Ovary (tissue), 9 donors: ENCODE results near the gene RPL36. TPM values are rescaled to one million over a fixed set of nuclear protein-coding genes. Genes with fewer than 3 reads are reported as not detected.

Experiments
- DNase-seq, 5 donors: peaks; one replicate each; pipeline ENCODE4 v3.0.0-alpha.2; 2019 to 2020
- H3K27ac ChIP-seq, 2 donors: fragments of 200-600 bp; one replicate each; pipeline versions ENCODE4 v1.5.1 to v1.8.0; 2019 to 2022
- H3K27me3 ChIP-seq: fragments of 200-600 bp; one replicate; pipeline ENCODE4 v1.8.0; 2022
- H3K36me3 ChIP-seq: fragments of 200-600 bp; sonication (generic); one replicate; pipeline ENCODE4 v1.5.1; 2019
- H3K4me1 ChIP-seq: one replicate; pipeline ENCODE4 v1.8.1; 2013; ENCODE audit warnings: mild to moderate bottlenecking, moderate library complexity; ENCODE audit not compliant: insufficient read depth
- H3K4me3 ChIP-seq: fragments of 200-600 bp; sonication (generic); one replicate; pipeline ENCODE4 v1.5.1; 2017
- H3K9me3 ChIP-seq, 2 donors: fragments of 200-600 bp in 1 of 2; sonication (generic) in 1 of 2; one replicate each; pipeline versions ENCODE4 v1.5.1 to v1.8.1; 2013 to 2019; ENCODE audit warnings: mild to moderate bottlenecking in 1 of 2, moderate library complexity in 1 of 2
- EP300 ChIP-seq: sonication (generic); formaldehyde crosslinking; IDR thresholded peaks from one replicate; pipeline ENCODE4 v1.6.1; 2017; ENCODE audit warnings: antibody characterized with exemption
- POLR2A ChIP-seq: fragments of 450-650 bp; IDR thresholded peaks from one replicate; pipeline ENCODE4 v1.6.1; 2017; ENCODE audit warnings: antibody characterized with exemption, mild to moderate bottlenecking, moderate library complexity
- WGBS, 3 donors: extraction: QIAGEN DNeasy Blood & Tissue Kit in 1 of 3; methylation state at CpG; one replicate each; pipeline versions ENCODE4 v1.1.5 to v1.1.7; 2013 to 2017; 5-methylcytosine and 5-hydroxymethylcytosine counted together
- intact Hi-C, 4 donors: fragments of 100-400 bp; cut with DNase I; formaldehyde crosslinking; loops; one replicate each; pipeline versions ENCODE4 v1.11.0 to v1.15.1; 2022 to 2023
- polyA plus RNA-seq, 2 donors: library from polyadenylated mRNA; stranded (reverse); fragments of 200-250 nt in 1 of 2; fragments of 350-450 nt in 1 of 2; fragmentation: Illumina TruSeq in 1 of 2; extraction: RNeasy Lipid Tissue Mini Kit (QIAGEN cat#74804) in 1 of 2; gene quantifications; one replicate each; pipeline ENCODE4 v1.2.3, GENCODE V29; 2013 to 2014
- total RNA-seq, 7 donors: library from RNA; depleted of rRNA in 2 of 7; stranded (reverse); fragments of >200 nt in 2 of 7; fragmentation: NEBNext Ultra II Directional in 3 of 7; extraction: Animal tissue kit (Norgen Biotek cat#: 25700) in 3 of 7; gene quantifications; one replicate each; pipeline versions ENCODE4 v1.1.0 to v1.2.4, GENCODE V29; 2016 to 2023
- TF ChIP-seq, protein P1 (sequence below), 3 donors: fragments of 450-650 bp in 2 of 3; fragments of 200-600 bp in 1 of 3; IDR thresholded peaks; one replicate each; pipeline versions ENCODE4 v1.5.1 to v1.8.0; 2016 to 2022; ENCODE audit warnings: antibody characterized with exemption in 3 of 3, mild to moderate bottlenecking in 1 of 3
- donor health status: DM: no; HTN: no; CAD: no; lungs with moderate emphysema.
- donor health status: DM: no; HTN: no; CAD: no.
- donor health status: Bipolar disorder and iron deficiency.
- donor health status: DM: yes; HTN: yes; CAD: no.
- donor health status: DM: no; HTN: no; CAD: no.
- donor health status: DM: yes; HTN: yes; CAD: no.

The RPL36 gene
- total and polyA plus RNA-seq, 9 donors, result 318 to 2,904 (median 1,897) TPM

DNA sequence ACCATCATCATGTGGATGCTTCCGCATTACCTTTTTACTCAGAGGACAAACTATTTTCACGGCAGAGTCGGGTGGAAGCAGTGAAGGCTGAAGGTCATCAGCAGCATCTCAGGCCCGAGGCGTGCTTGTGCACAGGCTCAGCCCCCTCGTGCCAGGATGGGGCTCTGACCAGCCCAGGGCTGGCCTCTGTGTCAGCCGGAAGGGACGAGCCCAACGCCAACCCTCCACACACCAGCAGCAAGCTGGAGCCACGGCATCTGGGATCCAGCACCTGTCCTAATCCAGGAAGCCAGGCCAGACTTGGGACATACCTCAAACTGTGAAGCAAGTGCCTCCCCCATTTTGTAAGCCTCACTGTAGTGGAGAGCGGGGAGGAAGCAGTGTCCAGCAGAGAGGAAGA is 20.9 kb upstream of the RPL36 start:
- DNase-seq, result no peak
- Histone ChIP-seq H3K36me3 (no peaks in the 10 kb centered on the region), H3K9me3 (no peaks in the 10 kb centered on the region), H3K4me1 (no peaks in the 10 kb centered on the region), H3K27me3 (no peaks in the 10 kb centered on the region), H3K27ac (no peak overlapping the region), H3K4me3 (no peak overlapping the region)
- intact Hi-C loops, result no loop called here
- TF ChIP-seq POLR2A (no peak), EP300 (no peak)
- TF ChIP-seq, protein P1, sequence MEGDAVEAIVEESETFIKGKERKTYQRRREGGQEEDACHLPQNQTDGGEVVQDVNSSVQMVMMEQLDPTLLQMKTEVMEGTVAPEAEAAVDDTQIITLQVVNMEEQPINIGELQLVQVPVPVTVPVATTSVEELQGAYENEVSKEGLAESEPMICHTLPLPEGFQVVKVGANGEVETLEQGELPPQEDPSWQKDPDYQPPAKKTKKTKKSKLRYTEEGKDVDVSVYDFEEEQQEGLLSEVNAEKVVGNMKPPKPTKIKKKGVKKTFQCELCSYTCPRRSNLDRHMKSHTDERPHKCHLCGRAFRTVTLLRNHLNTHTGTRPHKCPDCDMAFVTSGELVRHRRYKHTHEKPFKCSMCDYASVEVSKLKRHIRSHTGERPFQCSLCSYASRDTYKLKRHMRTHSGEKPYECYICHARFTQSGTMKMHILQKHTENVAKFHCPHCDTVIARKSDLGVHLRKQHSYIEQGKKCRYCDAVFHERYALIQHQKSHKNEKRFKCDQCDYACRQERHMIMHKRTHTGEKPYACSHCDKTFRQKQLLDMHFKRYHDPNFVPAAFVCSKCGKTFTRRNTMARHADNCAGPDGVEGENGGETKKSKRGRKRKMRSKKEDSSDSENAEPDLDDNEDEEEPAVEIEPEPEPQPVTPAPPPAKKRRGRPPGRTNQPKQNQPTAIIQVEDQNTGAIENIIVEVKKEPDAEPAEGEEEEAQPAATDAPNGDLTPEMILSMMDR (IDR thresholded peaks at IDR 0.05), result no peak
- WGBS, 3 donors, result 66 to 78% (median 67%) methylated on average over 11 of the region's 11 CpGs

DNA sequence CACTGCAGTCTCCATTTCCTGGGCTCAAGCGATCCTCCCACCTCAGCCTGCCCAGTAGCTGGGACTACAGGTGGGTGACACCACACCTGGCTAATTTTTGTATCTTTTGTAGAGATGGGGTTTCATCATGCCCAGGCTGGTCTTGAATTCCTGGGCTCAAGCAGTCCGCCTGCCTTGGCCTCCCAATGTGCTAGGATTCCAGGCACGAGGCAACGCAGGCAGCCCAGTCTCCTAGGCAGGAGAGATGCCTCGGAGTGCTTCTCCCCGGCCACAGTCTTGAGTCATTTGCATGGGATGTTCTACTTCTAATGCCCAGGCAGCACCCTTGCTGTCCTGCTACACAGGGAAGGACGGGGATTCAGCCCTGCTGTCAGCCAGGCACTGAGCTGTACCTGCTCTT is 18.5 kb upstream of the RPL36 start:
- Histone ChIP-seq H3K9me3 (no peaks in the 10 kb centered on the region), H3K4me1 (no peaks in the 10 kb centered on the region), H3K27ac (no peak overlapping the region), H3K27me3 (no peaks in the 10 kb centered on the region), H3K4me3 (no peak overlapping the region), H3K36me3 (no peaks in the 10 kb centered on the region)
- intact Hi-C loops, result no loop called here
- DNase-seq, result no peak
- TF ChIP-seq POLR2A (no peak), EP300 (no peak)
- TF ChIP-seq, protein P1 (IDR thresholded peaks at IDR 0.05), result no peak
- WGBS, 3 donors, result 81 to 96% (median 88%) methylated on average over 7 of the region's 7 CpGs

DNA sequence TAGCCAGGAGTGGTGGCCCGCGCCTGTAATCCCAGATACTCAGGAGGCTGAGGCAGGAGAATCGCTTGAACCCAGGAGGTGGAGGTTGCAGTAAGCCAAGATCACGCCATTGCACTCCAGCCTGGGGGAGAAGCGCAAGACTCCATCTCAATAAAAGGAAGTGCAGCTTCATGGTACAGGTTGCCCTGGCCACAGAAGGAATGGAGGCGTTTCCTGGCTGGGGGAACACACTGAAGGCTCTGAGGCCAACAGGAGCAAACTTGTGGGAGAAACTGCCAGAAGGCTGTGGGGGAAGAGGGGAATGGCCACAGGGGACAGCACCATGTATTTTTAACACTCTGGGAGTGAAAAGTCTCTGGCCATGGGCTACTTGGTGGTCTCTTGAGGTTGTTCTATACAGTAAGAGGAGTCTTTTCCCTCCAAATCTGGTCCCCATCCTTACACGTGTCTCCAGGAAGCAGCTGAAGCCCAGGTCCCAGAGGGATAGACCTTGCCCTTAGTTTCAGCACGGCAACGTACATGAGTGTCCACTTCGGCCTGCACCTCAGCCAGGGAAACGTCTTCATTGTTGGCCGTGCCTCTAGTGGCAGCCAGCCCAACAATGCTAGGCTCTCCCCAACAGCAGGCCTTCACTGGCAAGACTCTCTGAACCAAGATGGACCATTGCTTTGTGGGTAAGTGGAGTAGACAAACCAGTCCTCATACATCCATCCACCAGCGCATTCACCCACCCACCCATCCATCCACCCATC is 17.2 kb upstream of the RPL36 start:
- Histone ChIP-seq H3K9me3 (no peaks in the 10 kb centered on the region), H3K27ac (no peak overlapping the region), H3K4me3 (no peak overlapping the region), H3K4me1 (no peaks in the 10 kb centered on the region), H3K27me3 (no peaks in the 10 kb centered on the region), H3K36me3 (no peaks in the 10 kb centered on the region)
- TF ChIP-seq EP300 (no peak), POLR2A (no peak)
- TF ChIP-seq, protein P1 (IDR thresholded peaks at IDR 0.05), result no peak
- DNase-seq, result no peak
- intact Hi-C loops, result no loop called here
- 84 to 89% (median 88%) methylated on average over 13 of the region's 13 CpGs for WGBS, 3 donors

DNA sequence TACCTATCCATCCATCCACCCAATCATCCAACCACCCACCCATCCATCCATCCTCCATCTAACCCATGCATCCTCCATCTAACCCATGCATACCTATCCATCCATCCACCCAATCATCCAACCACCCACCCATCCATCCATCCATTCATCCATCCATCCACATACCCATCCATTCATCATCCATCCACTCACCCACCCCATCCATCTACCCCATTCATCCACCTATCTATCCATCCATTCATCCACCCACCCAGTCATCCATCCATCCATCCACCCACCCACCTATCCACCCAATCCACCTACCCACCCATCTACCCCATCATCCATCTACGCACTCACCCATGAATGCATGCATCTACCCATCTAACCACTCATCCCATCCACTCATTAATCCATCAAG is 16.3 kb upstream of the RPL36 start:
- intact Hi-C loops, result no loop called here
- Histone ChIP-seq H3K4me3 (no peak overlapping the region), H3K9me3 (no peaks in the 10 kb centered on the region), H3K4me1 (no peaks in the 10 kb centered on the region), H3K36me3 (no peaks in the 10 kb centered on the region), H3K27me3 (no peaks in the 10 kb centered on the region), H3K27ac (no peak overlapping the region)
- DNase-seq, result no peak
- TF ChIP-seq POLR2A (no peak), EP300 (no peak)
- TF ChIP-seq, protein P1 (IDR thresholded peaks at IDR 0.05), result no peak
- 96 to 100% (median 100%) methylated on average over 1 of the region's 1 CpG for WGBS, 3 donors
